ENCODE data around the gene SNORC. TPM values are rescaled to one million over a fixed set of nuclear protein-coding genes. Genes with fewer than 3 reads are reported as not detected.

SNORC gene
- total and polyA plus RNA-seq, 2 of the 4 experiments (the other 2 are of a cell fraction): under 0.01 to 0.67 TPM

- Histone ChIP-seq H3K56ac (ENCODE audit: extremely low read depth, insufficient read depth, low read length) (no peak overlapping the region), H3K27me3 (ENCODE audit: control insufficient read depth, insufficient read depth, low read length) (no peaks in the 10 kb centered on the region), H4K91ac (ENCODE audit: insufficient read depth, low read depth, low read length) (no peak overlapping the region), H4K8ac (ENCODE audit: low read depth in 2 of 2, low read length in 2 of 2) (no peak overlapping the region), H2BK20ac (ENCODE audit: low read depth, low read length) (no peak overlapping the region), H3K79me1 (ENCODE audit: low read depth in 1 of 2, low read length in 2 of 2) (peaks cover 0 to 7% of the 10 kb centered on the region in 2 experiments; a peak in 1 of 4 replicates), H3K4me3 (ENCODE audit: insufficient read depth, low read depth, low read length) (no peak overlapping the region), H2AK9ac (replicated peaks; ENCODE audit: low read depth, low read length, poor library complexity) (no peak overlapping the region), H4K20me1 (ENCODE audit: insufficient read depth, low read length) (peaks cover 3% of the 10 kb centered on the region; the same call in 1 of the 2 replicates), H2BK15ac (ENCODE audit: low read depth, low read length) (no peak overlapping the region), H3K23ac (ENCODE audit: low read depth, low read length) (no peak overlapping the region), H4K5ac (ENCODE audit: low read depth, low read length) (no peak overlapping the region), H3K36me3 (ENCODE audit: control insufficient read depth, insufficient read depth, low read length) (peaks cover 11% of the 10 kb centered on the region), H2BK120ac (ENCODE audit: low read depth, low read length) (no peak overlapping the region), H3K9me3 (ENCODE audit: control insufficient read depth, insufficient read depth, low read length) (no peaks in the 10 kb centered on the region; the same call in 1 of the 2 replicates), H2AK5ac (ENCODE audit: low read depth, low read length) (no peak overlapping the region), H3K4me2 (ENCODE audit: low read depth, low read length) (no peak overlapping the region), H3K27ac (ENCODE audit: insufficient read depth, low read length) (no peak overlapping the region), H3K18ac (ENCODE audit: low read depth, low read length) (no peak overlapping the region), H3K9me1 (ENCODE audit: insufficient read depth, low read length) (peaks cover 15% of the 10 kb centered on the region; the same call in 1 of the 2 replicates), H3K9ac (ENCODE audit: low read depth, low read length) (no peak overlapping the region), H2BK5ac (ENCODE audit: low read depth, low read length, poor library complexity, severe bottlenecking) (no peak overlapping the region), H3K4me1 (ENCODE audit: control insufficient read depth, insufficient read depth, low read length) (no peaks in the 10 kb centered on the region), H3K14ac (replicated peaks; ENCODE audit: low read depth, low read length) (no peak overlapping the region), H2AFZ (replicated peaks; ENCODE audit: low read length, poor library complexity) (no peak overlapping the region), H3K4ac (ENCODE audit: low read depth, low read length) (no peak overlapping the region)
- dilution Hi-C loops (cut with HindIII; ENCODE audit: low sequenced_read_pairs, unreplicated experiment): no loop called here
- TF ChIP-seq, protein P1, sequence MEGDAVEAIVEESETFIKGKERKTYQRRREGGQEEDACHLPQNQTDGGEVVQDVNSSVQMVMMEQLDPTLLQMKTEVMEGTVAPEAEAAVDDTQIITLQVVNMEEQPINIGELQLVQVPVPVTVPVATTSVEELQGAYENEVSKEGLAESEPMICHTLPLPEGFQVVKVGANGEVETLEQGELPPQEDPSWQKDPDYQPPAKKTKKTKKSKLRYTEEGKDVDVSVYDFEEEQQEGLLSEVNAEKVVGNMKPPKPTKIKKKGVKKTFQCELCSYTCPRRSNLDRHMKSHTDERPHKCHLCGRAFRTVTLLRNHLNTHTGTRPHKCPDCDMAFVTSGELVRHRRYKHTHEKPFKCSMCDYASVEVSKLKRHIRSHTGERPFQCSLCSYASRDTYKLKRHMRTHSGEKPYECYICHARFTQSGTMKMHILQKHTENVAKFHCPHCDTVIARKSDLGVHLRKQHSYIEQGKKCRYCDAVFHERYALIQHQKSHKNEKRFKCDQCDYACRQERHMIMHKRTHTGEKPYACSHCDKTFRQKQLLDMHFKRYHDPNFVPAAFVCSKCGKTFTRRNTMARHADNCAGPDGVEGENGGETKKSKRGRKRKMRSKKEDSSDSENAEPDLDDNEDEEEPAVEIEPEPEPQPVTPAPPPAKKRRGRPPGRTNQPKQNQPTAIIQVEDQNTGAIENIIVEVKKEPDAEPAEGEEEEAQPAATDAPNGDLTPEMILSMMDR (conservative IDR thresholded peaks at IDR 0.05; ENCODE audit: low read depth, low read length): no peak
- TF ChIP-seq CHD1 (IDR thresholded peaks at IDR 0.05; ENCODE audit: low read depth, low read length) (no peak), RFX5 (IDR thresholded peaks at IDR 0.05; ENCODE audit: low read depth, low read length) (no peak), NFE2L2 (IDR thresholded peaks at IDR 0.05; ENCODE audit: low read depth, low read length) (no peak), POLR2A (IDR thresholded peaks at IDR 0.05; ENCODE audit: low read depth, low read length) (no peak), MXI1 (IDR thresholded peaks at IDR 0.05; ENCODE audit: borderline replicate concordance, low read depth, low read length) (no peak), RCOR1 (IDR thresholded peaks at IDR 0.05; ENCODE audit: insufficient replicate concordance, low read length) (no peak), BHLHE40 (IDR thresholded peaks at IDR 0.05; ENCODE audit: low read depth, low read length) (no peak), CEBPB (IDR thresholded peaks at IDR 0.05; ENCODE audit: low read depth, low read length) (no peak), RAD21 (IDR thresholded peaks at IDR 0.05; ENCODE audit: low read length) (no peak), SMC3 (IDR thresholded peaks at IDR 0.05; ENCODE audit: low read depth, low read length) (no peak), FOS (IDR thresholded peaks at IDR 0.05; ENCODE audit: low read depth, low read length) (no peak), MAZ (IDR thresholded peaks at IDR 0.05; ENCODE audit: borderline replicate concordance, low read depth, low read length) (no peak), MAFK (IDR thresholded peaks at IDR 0.05; ENCODE audit: low read depth, low read length) (no peak)
- TF ChIP-seq, protein P2, sequence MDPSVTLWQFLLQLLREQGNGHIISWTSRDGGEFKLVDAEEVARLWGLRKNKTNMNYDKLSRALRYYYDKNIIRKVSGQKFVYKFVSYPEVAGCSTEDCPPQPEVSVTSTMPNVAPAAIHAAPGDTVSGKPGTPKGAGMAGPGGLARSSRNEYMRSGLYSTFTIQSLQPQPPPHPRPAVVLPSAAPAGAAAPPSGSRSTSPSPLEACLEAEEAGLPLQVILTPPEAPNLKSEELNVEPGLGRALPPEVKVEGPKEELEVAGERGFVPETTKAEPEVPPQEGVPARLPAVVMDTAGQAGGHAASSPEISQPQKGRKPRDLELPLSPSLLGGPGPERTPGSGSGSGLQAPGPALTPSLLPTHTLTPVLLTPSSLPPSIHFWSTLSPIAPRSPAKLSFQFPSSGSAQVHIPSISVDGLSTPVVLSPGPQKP (IDR thresholded peaks at IDR 0.05; ENCODE audit: borderline replicate concordance, low read depth, low read length): no peak
- TF ChIP-seq, protein P3, sequence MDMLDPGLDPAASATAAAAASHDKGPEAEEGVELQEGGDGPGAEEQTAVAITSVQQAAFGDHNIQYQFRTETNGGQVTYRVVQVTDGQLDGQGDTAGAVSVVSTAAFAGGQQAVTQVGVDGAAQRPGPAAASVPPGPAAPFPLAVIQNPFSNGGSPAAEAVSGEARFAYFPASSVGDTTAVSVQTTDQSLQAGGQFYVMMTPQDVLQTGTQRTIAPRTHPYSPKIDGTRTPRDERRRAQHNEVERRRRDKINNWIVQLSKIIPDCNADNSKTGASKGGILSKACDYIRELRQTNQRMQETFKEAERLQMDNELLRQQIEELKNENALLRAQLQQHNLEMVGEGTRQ (IDR thresholded peaks at IDR 0.05; ENCODE audit: low read depth, low read length): no peak
- ChIA-PET POLR2A (ENCODE audit: unreplicated experiment) (no interaction called here), CTCF (no interaction called here)
- no TSS peak for BruUV-seq (replicated peaks)
- ATAC-seq (ENCODE audit: low read depth): no peak
- DNase-seq: no peak
- in situ Hi-C loops (cut with MboI; ENCODE audit: low sequenced_read_pairs): no loop called here
- intact Hi-C loops (cut with micrococcal nuclease): no loop called here
- WGBS, 2 experiments (ENCODE audit: extremely low coverage in 2 of 2, insufficient read length in 1 of 2): no CpG with 5 or more reads among the region's 2 CpGs
Observed at GRCh38 chr2:232863996-232864395, 6.1 kb upstream of the SNORC start.
